ENCODE results near the gene HNRNPUL1.

HNRNPUL1 gene

GRCh38 chr19:41299755-41300089, 35.5 kb downstream of the HNRNPUL1 start:
- no peak for TF ChIP-seq CTCF (IDR thresholded peaks at IDR 0.05; ENCODE audit: low read depth, low read length, missing control alignments)
- DNase-seq (ENCODE audit: low read depth) = no peak
- in situ Hi-C loops (cut with HindIII; ENCODE audit: low sequenced_read_pairs) = no loop called here
- no peak overlapping the region for H3K4me3 ChIP-seq (ENCODE audit: low read depth, low read length)

GRCh38 chr19:41300555-41300954, 36.4 kb downstream of the HNRNPUL1 start:
- no peak overlapping the region for H3K4me3 ChIP-seq (ENCODE audit: low read depth, low read length)
- TF ChIP-seq CTCF (IDR thresholded peaks at IDR 0.05; ENCODE audit: low read depth, low read length, missing control alignments) = no peak
- no peak for DNase-seq (ENCODE audit: low read depth)
- in situ Hi-C loops (cut with HindIII; ENCODE audit: low sequenced_read_pairs) = no loop called here

- no peak overlapping the region for H3K4me3 ChIP-seq (ENCODE audit: low read depth, low read length)
- no peak for DNase-seq (ENCODE audit: low read depth)
- in situ Hi-C loops (cut with HindIII; ENCODE audit: low sequenced_read_pairs) = no loop called here
- no peak for TF ChIP-seq CTCF (IDR thresholded peaks at IDR 0.05; ENCODE audit: low read depth, low read length, missing control alignments)
These were observed 38.6 kb downstream of the HNRNPUL1 start for GRCh38 chr19:41302624-41303351.

GRCh38 chr19:41303954-41304353, 39.8 kb downstream of the HNRNPUL1 start:
- no peak overlapping the region for H3K4me3 ChIP-seq (ENCODE audit: low read depth, low read length)
- TF ChIP-seq CTCF (IDR thresholded peaks at IDR 0.05; ENCODE audit: low read depth, low read length, missing control alignments) = no peak
- no peak for DNase-seq (ENCODE audit: low read depth)
- in situ Hi-C loops (cut with HindIII; ENCODE audit: low sequenced_read_pairs) = no loop called here

- in situ Hi-C loops (cut with HindIII; ENCODE audit: low sequenced_read_pairs) = no loop called here
- H3K4me3 ChIP-seq (ENCODE audit: low read depth, low read length) = no peak overlapping the region
- TF ChIP-seq CTCF (IDR thresholded peaks at IDR 0.05; ENCODE audit: low read depth, low read length, missing control alignments) = no peak
- DNase-seq (ENCODE audit: low read depth) = no peak
These were observed 40.7 kb downstream of the HNRNPUL1 start for GRCh38 chr19:41304706-41305483.

- DNase-seq (ENCODE audit: low read depth) = no peak
- TF ChIP-seq CTCF (IDR thresholded peaks at IDR 0.05; ENCODE audit: low read depth, low read length, missing control alignments) = no peak
- H3K4me3 ChIP-seq (ENCODE audit: low read depth, low read length) = no peak overlapping the region
- in situ Hi-C loops (cut with HindIII; ENCODE audit: low sequenced_read_pairs) = no loop called here
These were observed 42.0 kb downstream of the HNRNPUL1 start for GRCh38 chr19:41305927-41306793.

All from astrocyte of the cerebellum (primary cell).